NCI-H345 treated with DMSO at 0.1 percent for 48 hours (cell line): ENCODE results near the gene GTPBP8.
"Not testable (repeated sequence)": the region's sequence is repeated elsewhere in the genome, so short reads cannot be mapped to it uniquely, and the experiment has no call there.

Experiments
- DNase-seq: peaks from one replicate; lab custom pipeline; 2025; ENCODE audit not compliant: unreplicated experiment; lab: John Stamatoyannopoulos, UW

GTPBP8 gene

DNA sequence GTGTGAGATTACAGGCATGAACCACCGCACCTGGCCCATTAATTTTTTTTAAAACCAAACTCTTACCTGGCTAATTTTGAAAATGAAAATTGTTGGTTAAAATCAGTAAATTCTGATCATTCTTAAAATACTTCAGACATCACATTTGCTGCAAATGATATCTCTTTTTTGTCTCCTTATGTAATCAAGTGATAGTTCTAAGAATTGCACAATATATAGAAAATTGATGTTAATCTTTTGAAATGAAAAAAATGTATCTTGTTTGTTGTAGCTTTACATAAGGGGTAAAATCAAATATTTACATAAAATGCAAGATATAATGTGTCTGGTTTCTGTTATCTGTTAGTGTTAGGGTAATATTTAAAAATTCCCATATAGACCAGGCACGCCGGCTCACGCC lies 5.0 kb downstream of the GTPBP8 start:
- DNase-seq, result no peak

DNA sequence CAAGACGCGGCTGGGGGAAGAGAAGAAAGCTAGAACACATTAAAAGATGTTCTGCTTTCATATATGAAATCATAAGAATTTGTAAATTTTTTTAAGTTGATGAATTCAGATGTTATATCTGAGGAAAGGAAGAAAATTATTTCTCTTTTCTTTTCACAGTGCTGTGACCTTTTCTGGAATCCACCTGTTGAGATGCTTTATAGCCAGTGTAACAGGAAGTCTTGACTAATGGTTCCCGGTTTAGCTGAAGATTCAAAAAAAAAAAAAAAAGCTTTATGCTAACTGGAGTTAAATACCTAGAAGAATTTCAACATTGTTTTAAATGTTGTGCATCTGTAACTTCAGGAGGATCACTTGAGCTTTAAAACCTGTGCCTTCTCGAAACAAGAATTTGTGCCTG lies 9.9 kb downstream of the GTPBP8 start:
- no peak for DNase-seq

DNA sequence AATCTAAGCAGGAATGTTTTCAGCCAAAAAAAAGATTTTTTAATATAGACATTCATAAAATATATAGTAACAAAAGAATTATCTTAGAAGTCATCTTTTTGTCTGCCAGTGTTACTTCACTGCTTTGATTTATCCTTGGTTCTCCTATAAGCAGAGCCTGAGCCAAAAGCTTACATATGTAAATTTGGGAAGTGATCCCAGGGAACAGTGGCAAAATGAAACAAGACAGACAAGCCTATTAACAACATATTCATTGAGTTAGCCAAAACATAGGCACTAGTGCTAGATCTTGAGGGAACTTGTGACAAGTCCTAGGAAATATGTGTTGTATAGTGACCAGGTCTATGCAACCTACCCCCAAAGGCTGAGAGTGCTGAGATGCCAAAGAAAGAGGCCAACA lies 11.3 kb downstream of the GTPBP8 start:
- no peak for DNase-seq

DNA sequence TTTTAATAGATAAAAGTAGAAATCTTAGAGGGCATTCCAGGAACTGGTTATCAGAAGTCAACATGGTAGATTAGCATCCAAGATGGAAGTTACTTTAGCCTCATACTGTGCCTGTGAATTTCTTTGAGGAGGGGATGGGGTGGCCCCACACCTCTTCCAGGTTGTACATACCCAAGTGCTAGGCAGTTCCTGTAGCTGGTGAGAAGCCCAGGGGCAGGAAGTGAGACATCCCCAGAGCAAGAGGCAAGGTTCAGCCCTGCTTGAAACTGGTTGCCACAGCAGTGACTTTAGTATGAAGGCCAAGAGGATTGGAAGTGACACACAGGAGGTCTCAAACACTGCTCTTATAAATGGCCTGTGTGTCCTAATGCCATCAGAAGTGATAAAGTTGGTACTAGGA lies 11.9 kb downstream of the GTPBP8 start:
- no peak for DNase-seq

DNA sequence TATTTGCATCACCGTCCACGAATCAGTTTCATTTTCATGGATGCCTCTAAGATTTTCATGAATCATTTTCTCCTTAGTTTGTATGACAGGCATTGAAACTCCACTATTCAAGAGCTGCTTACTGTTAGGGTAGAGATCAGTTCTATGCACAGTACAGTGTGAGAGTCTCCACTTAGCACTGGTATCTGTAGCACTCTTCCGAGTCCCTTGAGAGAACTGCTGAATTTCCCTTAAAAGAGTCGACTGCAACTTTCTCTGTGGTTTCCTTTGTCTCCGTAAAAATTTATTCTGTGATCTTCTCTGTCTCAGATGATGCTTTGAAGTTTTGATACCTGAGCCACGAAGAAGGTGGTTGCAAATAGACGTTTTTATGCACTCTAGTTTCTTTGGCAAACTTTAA lies 14.8 kb downstream of the GTPBP8 start:
- no peak for DNase-seq

DNA sequence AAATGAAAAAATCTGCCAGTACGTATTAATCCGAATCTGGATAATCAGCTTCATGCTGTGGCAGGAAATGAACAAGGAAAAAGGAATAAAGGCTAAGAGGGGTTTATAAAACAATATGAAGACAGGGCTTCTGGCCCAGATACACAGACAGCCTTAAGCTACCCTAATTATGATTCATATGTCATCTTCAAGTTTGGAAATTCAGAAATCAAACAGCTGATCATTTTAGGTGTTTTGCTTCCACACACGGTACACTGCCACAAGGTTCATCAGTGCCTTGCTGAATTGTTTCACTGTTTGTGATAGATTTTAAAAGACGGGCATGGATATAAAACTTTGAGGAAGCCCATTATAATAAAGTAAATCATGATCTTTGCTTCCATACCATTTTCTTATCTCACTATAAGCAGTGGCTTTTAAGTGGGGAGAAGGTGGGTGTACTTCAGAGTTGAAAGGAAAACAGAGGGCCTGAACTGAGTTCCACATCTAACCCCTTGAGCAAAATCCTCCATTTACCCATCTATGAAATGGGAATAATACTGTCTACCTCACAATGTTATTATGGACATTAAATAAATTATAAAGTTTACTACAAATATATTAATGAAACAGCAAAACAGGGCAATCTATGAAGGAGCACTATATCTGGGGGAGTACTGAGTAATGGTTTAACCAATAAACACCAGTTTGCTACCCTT lies 15.7 kb downstream of the GTPBP8 start:
- no peak for DNase-seq

DNA sequence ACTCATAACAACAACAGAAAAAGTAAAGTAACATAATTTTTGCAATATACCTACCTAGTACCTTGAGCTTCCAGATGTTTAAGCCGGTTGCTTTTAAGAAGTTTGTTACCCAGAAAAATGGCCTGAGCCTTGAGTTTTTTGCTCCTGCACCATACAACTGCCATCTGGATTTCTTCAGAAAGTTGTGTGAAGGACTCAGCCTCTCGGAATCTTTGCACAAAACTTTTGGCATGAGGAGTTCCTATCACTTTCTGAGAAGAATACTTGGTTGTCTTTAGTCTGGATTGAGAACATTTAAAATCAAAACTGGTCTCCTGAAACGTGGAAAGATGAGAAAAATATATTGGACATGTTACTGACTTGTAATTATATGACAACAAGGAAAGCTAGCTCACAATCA lies 17.3 kb downstream of the GTPBP8 start:
- DNase-seq, result no peak

DNA sequence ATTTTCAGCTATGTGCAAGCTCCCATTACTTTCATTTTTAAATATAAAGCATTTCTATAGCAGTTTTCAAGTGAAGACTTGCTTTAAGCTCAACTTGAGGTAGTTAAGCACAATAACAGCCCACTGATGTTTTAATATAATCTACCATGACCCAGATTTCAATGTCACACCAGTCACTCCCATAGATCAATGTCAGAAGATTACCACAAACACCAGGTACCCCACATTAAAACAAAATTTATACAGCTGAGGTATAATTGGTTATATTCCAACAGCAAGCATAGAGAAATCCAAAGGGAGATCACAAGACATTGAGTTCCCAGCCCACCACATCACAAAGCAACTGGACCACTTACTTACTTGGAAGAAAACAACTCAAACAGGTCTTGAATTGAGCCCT lies 22.8 kb downstream of the GTPBP8 start:
- DNase-seq, result no peak

DNA sequence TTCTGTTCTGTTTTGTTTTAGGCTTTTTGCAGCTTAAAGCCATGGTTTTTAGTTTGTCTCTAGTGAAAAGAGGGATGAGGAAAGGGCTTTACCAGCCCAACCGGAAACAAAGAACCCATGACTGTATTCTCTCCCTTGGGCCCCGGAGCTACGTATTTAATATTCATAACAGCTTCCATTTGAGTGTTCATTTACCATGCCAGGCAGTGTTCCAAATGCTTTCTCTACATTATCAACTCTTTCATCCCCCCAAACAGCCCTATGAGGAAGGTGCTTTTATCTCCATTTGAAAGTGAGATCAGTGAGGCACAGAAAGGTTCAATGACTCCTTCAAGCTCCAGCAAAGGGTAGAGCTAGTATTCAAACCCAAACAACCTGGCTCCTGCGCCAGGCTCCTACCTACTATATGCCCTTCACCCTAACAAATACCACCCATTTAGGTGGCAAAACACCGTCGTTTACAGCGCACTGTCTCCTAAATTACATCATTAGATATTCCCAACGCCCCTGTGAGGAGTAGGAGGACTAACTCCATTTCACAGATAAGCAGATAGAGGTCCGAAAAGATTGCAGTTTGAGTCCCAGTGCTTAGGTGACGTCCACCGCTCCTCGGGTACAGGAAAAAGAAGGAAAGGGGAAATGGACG lies 27.9 kb downstream of the GTPBP8 start:
- no peak for DNase-seq

DNA sequence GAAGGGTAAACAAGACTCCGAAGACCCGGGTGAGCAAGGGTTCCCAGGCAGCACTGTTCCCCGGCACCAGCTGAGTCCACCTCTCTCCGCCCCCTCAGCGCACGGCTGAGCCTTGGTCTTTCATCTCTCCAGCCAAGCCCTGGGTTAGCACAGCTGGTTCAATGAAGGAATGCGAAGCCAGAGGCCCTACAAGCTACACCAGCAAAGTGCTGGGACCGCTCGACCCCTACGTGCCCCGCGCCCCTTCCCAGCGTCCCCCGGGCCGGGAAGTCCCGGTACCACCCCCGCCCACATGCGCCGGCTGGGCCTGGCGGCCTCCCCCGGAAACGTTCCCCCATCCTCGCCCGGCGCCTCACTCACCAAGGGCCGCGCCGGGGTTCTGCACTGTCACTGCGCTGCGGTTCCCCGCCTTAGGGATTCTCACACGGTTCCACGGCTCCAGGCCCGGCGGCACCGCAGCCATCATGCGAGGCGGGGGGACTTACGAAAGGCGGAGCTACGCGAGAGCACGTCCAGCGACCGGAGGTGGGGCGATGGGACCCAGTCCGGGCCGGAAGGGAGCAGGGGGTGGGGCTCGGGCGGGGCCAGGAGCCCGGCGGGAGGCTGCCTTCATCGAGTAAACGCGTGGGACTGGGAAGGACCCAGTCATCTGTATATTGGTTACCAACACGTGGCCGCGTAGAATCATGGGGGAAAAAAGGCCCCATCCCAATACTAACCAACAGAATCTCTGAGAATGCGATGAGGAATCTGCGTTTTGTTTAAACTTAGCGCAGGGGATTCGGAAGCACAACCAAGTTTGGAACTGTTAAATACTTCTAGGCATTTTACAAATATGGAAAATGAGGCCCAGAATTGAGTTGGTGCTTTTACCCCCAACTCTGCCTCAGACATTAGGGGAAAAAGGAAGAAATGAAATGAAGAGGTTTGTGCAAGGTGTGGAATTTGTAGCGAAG lies 28.7 kb downstream of the GTPBP8 start:
- DNase-seq, result peak; percentile 70

DNA sequence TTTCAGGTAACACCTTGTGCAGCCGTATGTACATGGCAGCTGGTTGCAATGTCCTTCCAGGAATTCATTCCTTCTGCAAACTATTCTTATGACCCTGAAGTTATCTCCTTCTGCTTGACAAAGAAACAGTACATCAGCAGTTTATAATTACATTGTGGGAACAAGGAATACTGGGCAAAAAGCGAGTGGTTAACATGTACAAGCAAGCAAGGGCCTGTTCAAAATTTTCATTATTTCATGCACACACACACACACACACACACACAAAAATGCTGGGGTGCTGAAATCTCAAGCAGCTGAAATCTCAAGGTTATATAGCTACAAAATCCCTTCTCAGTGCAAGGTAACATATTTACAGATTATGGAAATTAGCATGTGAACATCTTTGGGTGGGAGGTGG lies 30.7 kb downstream of the GTPBP8 start:
- DNase-seq, result no peak

DNA sequence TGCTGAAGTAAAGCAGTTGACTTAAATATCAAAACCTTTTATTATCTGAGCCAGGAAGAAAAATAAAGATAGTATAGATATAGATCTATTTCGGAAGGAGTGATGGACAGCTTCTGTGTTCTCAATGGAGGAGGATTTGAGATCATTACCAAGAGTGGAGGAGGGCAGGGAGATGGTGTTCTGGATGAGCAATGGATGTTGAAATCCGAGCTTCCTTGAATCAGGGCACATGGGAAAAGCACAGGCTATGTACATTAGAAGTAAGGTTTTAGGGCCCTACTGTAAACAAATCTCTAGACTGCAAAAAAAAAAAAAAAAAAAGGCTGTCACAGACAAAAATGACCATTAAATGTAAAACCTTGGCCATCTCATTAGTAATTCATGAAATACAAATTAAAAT lies 43.2 kb downstream of the GTPBP8 start:
- no peak for DNase-seq

DNA sequence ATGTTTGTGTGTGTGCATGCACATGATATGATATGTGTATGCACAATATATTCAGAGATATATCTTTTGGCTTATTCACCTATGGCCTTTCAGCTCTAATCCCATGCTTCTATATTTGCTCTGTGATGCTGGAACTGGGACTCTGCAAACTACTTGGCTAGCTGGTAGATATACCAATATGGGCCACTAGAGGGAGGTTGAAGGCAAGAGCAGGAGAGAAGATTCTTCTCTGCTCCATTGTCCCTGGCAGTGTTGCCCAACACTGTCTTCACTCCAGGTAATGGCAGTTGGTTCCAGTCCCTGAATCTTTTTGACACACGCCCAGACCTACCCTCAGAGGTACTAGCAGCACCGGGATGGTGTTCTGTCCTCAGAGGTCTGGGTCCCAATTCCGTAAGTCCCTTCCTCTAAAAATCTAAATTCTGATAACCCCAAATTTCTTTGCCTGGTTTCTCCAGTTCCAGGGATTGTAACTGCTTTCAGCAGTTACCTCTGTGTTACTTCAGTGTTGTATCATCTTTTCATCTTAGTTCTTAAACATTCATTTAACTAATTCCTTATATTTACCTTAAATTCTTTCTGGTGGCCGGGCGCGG lies 44.7 kb downstream of the GTPBP8 start:
- DNase-seq, result peak; percentile 4

DNA sequence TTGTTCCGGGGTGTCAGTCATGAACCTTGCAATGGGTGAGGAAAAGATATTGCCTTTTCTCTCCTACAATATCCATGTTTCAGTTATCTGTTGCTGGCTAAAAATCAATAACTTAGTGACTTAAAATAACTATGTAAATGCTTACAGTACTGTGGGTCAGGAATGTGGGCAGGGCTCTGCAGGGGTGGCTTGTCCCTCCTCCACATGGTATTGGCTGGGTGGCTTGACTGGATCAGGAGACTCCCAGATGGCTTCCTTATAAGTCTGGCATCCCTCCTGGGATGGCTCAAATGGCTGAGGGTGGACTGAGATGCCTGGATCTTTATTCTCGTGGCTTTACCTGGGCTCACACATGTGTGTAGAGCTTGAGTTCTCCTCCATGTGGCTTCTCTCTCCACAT lies 47.5 kb downstream of the GTPBP8 start:
- no peak for DNase-seq

DNA sequence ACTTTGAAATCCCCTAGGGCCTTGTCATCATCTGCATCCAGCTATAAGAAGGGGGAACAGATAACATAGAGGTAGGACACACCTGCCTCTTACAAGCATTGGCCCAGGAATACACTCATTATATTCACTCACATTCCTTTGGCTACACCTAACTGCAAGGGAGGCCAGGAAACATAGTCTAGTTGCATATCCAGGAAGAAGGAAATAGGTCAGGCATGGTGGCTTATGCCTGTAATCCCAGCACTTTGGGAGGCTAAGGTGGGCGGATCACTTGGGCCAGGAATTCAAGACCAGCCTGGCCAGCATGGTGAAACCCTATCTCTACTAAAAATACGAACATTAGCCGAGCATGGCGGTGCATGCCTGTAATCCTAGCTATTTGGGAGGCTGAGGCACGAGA lies 48.8 kb downstream of the GTPBP8 start:
- no peak for DNase-seq

DNA sequence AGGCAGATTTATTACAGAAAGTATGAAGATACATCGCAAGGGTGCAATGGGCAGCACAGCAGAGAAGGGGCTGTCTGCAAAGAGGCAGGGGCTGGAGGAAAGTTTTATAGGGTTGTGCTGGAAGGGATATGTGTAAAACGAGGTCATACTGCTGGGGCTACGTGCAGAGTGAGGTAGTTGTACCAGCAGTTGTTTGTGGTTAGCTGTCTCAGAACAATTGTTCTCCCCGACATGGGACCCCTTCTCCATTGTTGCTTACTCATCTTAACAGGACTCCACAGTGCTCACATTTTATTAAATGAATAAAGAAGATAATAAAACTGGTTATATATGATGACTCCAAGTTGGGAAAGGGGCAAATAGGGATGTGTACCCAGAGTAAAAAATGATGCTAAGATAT lies 49.4 kb downstream of the GTPBP8 start:
- no peak for DNase-seq

DNA sequence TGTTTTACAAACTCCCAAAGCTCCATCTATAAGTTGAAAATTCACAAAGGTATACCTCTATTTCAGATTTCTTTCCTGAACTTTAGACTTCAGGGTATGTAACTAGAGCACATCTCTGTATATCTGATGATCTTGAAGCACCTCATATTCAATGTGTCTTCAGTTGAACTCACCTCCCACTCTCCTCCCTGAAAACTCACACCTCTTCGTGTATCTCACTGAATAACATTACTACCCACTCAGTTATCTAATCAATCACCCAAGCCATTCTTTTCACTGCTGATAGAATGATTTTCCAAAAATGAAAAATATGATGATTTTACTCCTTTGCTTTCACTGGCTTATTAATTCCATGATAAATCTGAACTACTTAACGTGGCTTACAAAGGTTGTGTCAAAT lies 52.9 kb downstream of the GTPBP8 start:
- DNase-seq, result no peak

DNA sequence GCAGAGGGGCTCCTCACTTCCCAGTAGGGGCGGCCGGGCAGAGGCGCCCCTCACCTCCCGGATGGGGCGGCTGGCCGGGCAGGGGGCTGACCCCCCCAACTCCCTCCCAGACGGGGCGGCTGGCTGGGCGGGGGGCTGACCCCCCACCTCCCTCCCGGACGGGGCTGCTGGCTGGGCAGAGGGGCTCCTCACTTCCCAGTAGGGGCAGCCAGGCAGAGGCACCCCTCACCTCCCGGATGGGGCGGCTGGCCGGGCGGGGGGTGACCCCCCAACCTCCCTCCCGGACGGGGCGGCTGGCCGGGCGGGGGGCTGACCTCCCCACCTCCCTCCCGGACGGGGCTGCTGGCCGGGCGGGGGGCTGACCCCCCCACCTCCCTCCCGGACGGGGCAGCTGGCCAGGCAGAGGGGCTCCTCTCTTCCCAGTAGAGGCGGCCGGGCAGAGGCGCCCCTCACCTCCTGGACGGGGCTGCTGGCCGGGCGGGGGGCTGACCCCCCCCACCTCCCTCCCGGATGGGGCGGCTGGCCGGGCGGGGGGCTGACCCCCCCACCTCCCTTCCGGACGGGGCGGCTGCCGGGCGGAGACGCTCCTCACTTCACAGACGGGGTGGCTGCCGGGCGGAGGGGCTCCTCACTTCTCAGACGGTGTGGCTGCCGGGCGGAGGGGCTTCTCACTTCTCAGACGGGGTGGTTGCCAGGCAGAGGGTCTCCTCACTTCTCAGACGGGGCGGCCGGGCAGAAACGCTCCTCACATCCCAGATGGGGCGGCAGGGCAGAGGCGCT lies 55.6 kb downstream of the GTPBP8 start:
- not testable (repeated sequence) for DNase-seq

DNA sequence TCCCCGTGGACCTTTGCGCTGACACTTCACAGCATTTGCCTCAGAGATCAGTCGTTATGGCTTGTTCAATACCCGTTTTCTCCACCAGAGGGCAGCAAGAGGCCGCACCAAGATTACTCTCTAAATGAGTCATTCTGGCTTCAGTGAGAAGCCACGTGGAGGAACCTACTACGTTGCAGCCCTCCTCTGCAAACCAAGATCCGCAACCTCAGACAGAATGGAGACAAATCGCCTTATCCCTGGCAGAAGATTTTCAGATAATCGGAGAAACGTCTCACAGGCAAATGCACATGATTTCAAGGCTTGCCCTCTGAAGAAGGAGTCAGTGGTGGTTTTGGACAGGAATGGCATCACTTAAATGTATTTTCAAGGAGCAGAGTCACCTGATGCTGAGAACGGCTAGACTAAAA lies 60.5 kb downstream of the GTPBP8 start:
- DNase-seq, result peak; percentile 23
